Activated naive CD8-positive, alpha-beta T cell treated with anti-CD3 and anti-CD28 coated beads for 36 hours (primary cell): ENCODE measurements around the gene NRXN2. TPM values are rescaled to one million over a fixed set of nuclear protein-coding genes. Genes with fewer than 3 reads are reported as not detected.
A peak's percentile ranks its signal among the peaks of the same experiment; 100 is the strongest.

ENCODE experiments used
- DNase-seq: peaks from one replicate; pipeline ENCODE4 v3.0.0; 2021
- H3K27ac Mint-ChIP-seq: one replicate; pipeline ENCODE4 v1.8.0; 2022; ENCODE audit warnings: mild to moderate bottlenecking, moderate library complexity, mixed read lengths
- H3K27me3 Mint-ChIP-seq: one replicate; pipeline ENCODE4 v1.8.0; 2022; ENCODE audit warnings: mild to moderate bottlenecking, mixed read lengths
- H3K36me3 Mint-ChIP-seq: one replicate; pipeline ENCODE4 v1.8.0; 2021; ENCODE audit warnings: mild to moderate bottlenecking, mixed read lengths
- H3K4me1 Mint-ChIP-seq: one replicate; pipeline ENCODE4 v1.8.0; 2021; ENCODE audit warnings: mixed read lengths
- H3K4me3 Mint-ChIP-seq: one replicate; pipeline ENCODE4 v1.8.0; 2022; ENCODE audit warnings: mild to moderate bottlenecking, moderate library complexity, mixed read lengths
- H3K9me3 Mint-ChIP-seq: one replicate; pipeline ENCODE4 v1.8.0; 2022; ENCODE audit warnings: mixed read lengths
- total RNA-seq, 2 experiments: library from RNA; stranded (reverse); gene quantifications; one replicate each; pipeline ENCODE4 v1.2.3, GENCODE V29; 2021

Gene NRXN2
- total RNA-seq, 2 experiments from 2014 or later, result 0.20 to 0.58 TPM

- no peak overlapping the region for H3K4me3 Mint-ChIP-seq
- no peaks in the 10 kb centered on the region for H3K9me3 Mint-ChIP-seq
- H3K27me3 Mint-ChIP-seq, result no peaks in the 10 kb centered on the region
- no peak for DNase-seq
- no peak overlapping the region for H3K27ac Mint-ChIP-seq
- no peaks in the 10 kb centered on the region for H3K36me3 Mint-ChIP-seq
- H3K4me1 Mint-ChIP-seq, result no peaks in the 10 kb centered on the region
Measured at GRCh38 chr11:64656862-64657261, 66.1 kb downstream of the NRXN2 start.

DNA sequence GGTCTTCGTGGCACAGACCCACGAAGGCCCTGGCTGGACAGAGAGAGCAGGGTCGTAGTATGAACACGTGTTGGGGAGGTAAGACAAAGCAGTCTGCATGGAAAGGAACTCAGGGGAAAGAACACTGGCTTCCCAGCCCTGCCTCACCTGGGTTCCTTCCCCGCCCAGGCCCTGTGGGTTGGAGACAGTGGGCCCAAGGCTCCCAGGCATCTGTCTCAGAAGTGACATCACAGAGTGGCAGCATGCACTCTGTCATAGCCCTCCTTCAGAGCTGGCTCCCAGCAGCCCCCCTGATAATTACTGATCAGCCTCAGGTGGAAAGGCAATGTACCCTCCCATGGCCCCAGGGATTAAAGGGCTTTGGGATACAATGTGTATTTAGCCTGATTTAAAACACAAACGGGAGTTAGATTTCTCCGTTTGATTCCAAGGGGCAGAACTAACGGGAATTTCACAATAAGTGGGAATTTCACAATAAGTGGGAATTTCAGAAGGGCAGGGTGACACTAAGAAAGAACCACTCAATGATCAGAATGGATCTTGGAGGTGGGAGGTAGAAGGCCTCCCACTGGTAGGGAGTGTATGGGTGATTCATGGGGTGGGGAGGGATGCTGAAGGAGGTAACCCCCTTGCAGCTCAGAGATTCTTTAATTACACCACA lies 66.9 kb downstream of the NRXN2 start:
- Mint-ChIP-seq H3K36me3 (no peaks in the 10 kb centered on the region), H3K4me3 (no peak overlapping the region), H3K27ac (no peak overlapping the region), H3K27me3 (no peaks in the 10 kb centered on the region), H3K9me3 (no peaks in the 10 kb centered on the region), H3K4me1 (no peaks in the 10 kb centered on the region)
- DNase-seq, result no peak

DNA sequence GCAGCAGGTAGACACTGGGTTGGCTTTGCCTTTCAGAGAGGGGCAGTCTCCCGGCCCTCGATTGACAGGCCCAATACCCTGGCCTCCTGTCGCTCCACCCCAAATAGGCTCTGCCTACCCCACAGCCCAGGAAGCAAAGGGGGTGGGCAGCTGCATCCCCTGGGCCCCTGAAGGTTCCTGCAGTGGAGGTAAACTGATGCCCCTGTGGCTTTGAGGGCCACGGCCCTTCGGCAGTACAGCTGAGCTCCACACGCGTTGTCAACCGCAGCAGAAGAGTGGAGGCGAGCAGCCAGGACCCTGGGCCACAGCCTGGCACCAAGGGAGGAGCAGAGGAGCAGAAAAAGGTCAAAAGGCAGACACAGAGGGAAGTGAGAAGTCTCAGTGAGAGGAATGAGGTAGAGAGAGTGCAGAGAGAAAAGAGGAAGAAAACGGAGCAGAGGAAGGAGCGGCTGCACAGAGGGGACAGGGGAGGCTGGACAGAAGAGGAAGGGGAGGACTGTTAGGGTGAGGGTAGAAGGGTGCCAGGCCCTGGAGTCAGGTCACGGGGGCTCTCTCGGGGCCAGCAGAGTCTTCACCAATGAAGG lies 67.9 kb downstream of the NRXN2 start:
- H3K36me3 Mint-ChIP-seq, result no peaks in the 10 kb centered on the region
- no peaks in the 10 kb centered on the region for H3K9me3 Mint-ChIP-seq
- no peak overlapping the region for H3K27ac Mint-ChIP-seq
- no peak overlapping the region for H3K4me3 Mint-ChIP-seq
- DNase-seq, result no peak
- H3K4me1 Mint-ChIP-seq, result no peaks in the 10 kb centered on the region
- no peaks in the 10 kb centered on the region for H3K27me3 Mint-ChIP-seq

GRCh38 chr11:64654439-64654838 lies 68.6 kb downstream of the NRXN2 start:
- H3K9me3 Mint-ChIP-seq, result no peaks in the 10 kb centered on the region
- no peaks in the 10 kb centered on the region for H3K4me1 Mint-ChIP-seq
- no peak overlapping the region for H3K27ac Mint-ChIP-seq
- DNase-seq, result no peak
- H3K4me3 Mint-ChIP-seq, result no peak overlapping the region
- no peaks in the 10 kb centered on the region for H3K36me3 Mint-ChIP-seq
- H3K27me3 Mint-ChIP-seq, result peaks cover under 1% of the 10 kb centered on the region

GRCh38 chr11:64653388-64653973 lies 69.5 kb downstream of the NRXN2 start:
- H3K27me3 Mint-ChIP-seq, result peaks cover 3% of the 10 kb centered on the region
- no peaks in the 10 kb centered on the region for H3K4me1 Mint-ChIP-seq
- no peak for DNase-seq
- H3K4me3 Mint-ChIP-seq, result no peak overlapping the region
- H3K9me3 Mint-ChIP-seq, result no peaks in the 10 kb centered on the region
- no peaks in the 10 kb centered on the region for H3K36me3 Mint-ChIP-seq
- H3K27ac Mint-ChIP-seq, result no peak overlapping the region

- peak; percentile 74 for DNase-seq
- no peak overlapping the region for H3K27ac Mint-ChIP-seq
- peaks cover 3% of the 10 kb centered on the region for H3K27me3 Mint-ChIP-seq
- no peak overlapping the region for H3K4me3 Mint-ChIP-seq
- H3K36me3 Mint-ChIP-seq, result no peaks in the 10 kb centered on the region
- no peaks in the 10 kb centered on the region for H3K4me1 Mint-ChIP-seq
- H3K9me3 Mint-ChIP-seq, result no peaks in the 10 kb centered on the region
Measured at GRCh38 chr11:64652586-64653387, 70.2 kb downstream of the NRXN2 start.

GRCh38 chr11:64650923-64651523 lies 72.0 kb downstream of the NRXN2 start:
- no peaks in the 10 kb centered on the region for H3K4me1 Mint-ChIP-seq
- H3K36me3 Mint-ChIP-seq, result no peaks in the 10 kb centered on the region
- H3K9me3 Mint-ChIP-seq, result no peaks in the 10 kb centered on the region
- DNase-seq, result no peak
- H3K27ac Mint-ChIP-seq, result no peak overlapping the region
- no peak overlapping the region for H3K4me3 Mint-ChIP-seq
- H3K27me3 Mint-ChIP-seq, result peaks cover 9% of the 10 kb centered on the region

DNA sequence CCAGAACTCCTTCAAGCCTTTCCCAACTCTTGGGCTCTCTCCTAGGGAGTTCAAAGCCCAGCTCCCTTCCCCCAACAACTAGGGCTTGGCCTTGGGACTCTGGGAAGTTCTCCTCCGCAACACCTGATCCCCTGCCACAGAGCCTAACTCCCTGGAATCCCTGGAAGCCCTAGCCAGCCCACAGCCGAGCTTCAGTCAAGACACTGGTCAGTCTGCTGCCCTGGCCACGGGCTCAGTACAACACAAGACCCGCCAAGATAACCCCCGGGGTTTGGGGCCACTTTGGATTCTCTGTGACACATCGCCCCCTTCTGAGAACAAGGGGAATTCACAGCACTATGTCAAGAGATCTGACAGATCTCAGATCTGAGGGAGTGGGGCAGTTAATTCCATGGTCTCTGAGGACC lies 73.7 kb downstream of the NRXN2 start:
- no peaks in the 10 kb centered on the region for H3K36me3 Mint-ChIP-seq
- peaks cover 25% of the 10 kb centered on the region for H3K27me3 Mint-ChIP-seq
- no peaks in the 10 kb centered on the region for H3K4me1 Mint-ChIP-seq
- H3K4me3 Mint-ChIP-seq, result no peak overlapping the region
- no peaks in the 10 kb centered on the region for H3K9me3 Mint-ChIP-seq
- H3K27ac Mint-ChIP-seq, result no peak overlapping the region
- no peak for DNase-seq

- H3K36me3 Mint-ChIP-seq, result no peaks in the 10 kb centered on the region
- H3K4me3 Mint-ChIP-seq, result no peak overlapping the region
- H3K27ac Mint-ChIP-seq, result no peak overlapping the region
- DNase-seq, result no peak
- peaks cover 3% of the 10 kb centered on the region for H3K4me1 Mint-ChIP-seq
- peaks cover 31% of the 10 kb centered on the region for H3K27me3 Mint-ChIP-seq
- H3K9me3 Mint-ChIP-seq, result no peaks in the 10 kb centered on the region
Measured at GRCh38 chr11:64648551-64648950, 74.4 kb downstream of the NRXN2 start.

DNA sequence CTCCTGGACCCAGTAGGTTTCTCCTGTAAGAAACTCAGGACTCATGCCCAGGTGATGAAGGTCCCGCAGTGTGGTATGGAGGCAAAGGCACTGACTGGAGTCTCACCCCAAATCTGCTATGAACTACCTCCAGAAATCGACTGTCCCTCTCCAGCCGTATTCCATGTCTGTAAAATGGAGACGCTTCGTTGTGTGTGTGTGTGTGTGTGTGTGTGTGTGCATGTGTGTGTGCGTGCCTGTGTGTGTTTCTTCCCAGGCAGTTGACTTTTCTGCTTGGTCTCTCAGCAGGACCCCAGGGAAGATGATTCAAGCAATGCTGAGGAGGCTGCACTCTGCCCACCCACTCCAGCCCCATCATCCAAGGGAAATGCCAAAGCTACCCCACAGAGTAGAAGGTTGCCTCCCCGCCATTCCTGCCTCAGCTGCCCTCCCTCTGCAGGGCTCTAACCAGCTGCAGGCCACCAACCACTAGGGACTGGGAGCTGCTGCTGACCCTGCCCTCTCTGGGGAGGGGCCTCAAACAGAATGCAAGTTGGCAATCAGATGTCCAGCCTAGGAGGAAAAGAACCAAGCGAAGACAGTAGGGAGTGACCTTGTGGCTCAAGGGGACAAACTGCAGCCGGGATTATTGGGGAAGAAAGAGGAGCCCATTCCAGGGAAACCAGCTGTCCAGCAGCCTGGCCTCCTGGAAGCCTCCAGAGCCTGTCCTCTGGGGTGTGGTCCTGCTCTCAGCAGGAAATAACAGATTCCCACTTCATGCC lies 75.8 kb downstream of the NRXN2 start:
- Mint-ChIP-seq H3K4me1 (peaks cover 3% of the 10 kb centered on the region), H3K9me3 (no peaks in the 10 kb centered on the region), H3K4me3 (no peak overlapping the region), H3K27me3 (peaks cover 36% of the 10 kb centered on the region), H3K36me3 (no peaks in the 10 kb centered on the region), H3K27ac (no peak overlapping the region)
- no peak for DNase-seq

- DNase-seq, result peak; percentile 20
- Mint-ChIP-seq H3K4me3 (no peak overlapping the region), H3K4me1 (peaks cover 3% of the 10 kb centered on the region), H3K27me3 (peaks cover 36% of the 10 kb centered on the region), H3K36me3 (no peaks in the 10 kb centered on the region), H3K9me3 (no peaks in the 10 kb centered on the region), H3K27ac (no peak overlapping the region)
Measured at GRCh38 chr11:64644647-64645275, 78.2 kb downstream of the NRXN2 start.

DNA sequence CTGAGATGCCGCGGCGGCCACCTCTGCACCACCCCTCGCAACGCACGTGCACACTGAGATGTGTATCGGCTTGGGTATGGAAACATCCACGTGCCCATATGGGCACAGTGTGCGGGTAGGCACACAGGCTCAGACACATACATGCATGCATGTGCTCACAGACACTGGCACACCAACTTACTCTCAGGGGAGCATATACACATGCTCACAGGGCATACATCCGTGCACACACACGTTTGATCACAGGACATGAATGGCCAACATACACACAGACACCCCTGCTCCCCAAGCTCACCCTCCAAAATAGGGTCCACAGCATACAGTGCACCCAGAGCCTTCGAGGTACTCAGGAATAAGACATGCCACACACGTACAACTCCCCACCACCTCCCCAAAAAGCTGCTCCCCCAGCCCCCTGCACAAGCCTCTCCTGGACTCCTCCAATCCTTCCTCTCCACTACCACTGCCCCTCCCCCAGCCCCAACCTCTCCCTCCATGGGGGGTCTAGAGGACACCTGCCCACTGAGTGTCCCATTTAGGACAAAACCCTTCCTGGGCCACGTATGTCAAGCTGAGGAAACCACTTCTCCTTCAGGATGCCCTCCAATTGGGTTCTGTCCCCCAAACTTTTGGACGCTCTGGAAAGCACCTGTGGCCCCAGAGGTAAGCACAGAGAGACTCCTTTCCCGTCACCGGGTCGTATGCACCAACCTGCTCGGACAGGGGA lies 78.9 kb downstream of the NRXN2 start:
- Mint-ChIP-seq H3K4me1 (peaks cover 3% of the 10 kb centered on the region), H3K27me3 (peaks cover 33% of the 10 kb centered on the region), H3K36me3 (no peaks in the 10 kb centered on the region), H3K4me3 (no peak overlapping the region), H3K9me3 (no peaks in the 10 kb centered on the region), H3K27ac (no peak overlapping the region)
- no peak for DNase-seq

DNA sequence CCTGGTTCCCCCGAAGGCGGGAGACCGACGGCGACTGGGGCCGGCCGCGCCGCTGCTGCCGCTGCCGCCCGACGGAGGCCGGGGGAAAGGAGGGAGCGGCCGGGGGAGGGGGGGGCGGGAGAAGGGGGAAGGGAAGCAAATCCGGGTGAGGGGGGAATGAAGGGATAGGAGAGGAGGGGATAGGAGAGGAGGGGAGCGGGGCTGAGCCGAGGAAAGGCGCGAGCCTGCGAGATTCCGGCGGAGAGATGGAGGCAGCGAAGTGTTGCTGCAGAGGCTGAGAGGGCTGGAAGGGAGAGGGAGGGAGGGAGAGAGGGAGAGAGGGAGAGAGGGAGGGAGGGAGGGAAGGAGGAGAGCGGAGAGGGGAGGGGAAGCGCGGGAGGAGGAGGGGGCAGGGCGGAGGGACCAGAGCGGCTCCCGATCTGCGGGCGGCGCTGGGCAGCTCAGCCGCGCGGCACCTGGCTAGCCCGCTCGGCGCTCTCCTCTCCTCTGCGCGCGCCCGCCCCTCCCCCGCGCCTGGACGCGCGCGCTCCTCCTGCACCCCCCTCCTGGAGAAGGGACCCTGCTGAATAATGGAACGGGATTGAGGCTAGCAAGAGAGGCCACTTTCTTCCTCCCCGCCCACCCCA lies 79.6 kb downstream of the NRXN2 start:
- Mint-ChIP-seq H3K9me3 (no peaks in the 10 kb centered on the region), H3K36me3 (no peaks in the 10 kb centered on the region), H3K4me3 (no peak overlapping the region), H3K27me3 (peaks cover 33% of the 10 kb centered on the region), H3K4me1 (peaks cover 3% of the 10 kb centered on the region), H3K27ac (no peak overlapping the region)
- DNase-seq, result no peak
